ENCODE measurements around the gene FBXW9. TPM values are rescaled to one million over a fixed set of nuclear protein-coding genes. Genes with fewer than 3 reads are reported as not detected.
A peak's percentile ranks its signal among the peaks of the same experiment; 100 is the strongest.
"Not testable (repeated sequence)": the region's sequence is repeated elsewhere in the genome, so short reads cannot be mapped to it uniquely, and the experiment has no call there.

Gene FBXW9
- total and polyA plus RNA-seq, 12 donors = 2.1 to 14.7 (median 9.6) TPM

DNA sequence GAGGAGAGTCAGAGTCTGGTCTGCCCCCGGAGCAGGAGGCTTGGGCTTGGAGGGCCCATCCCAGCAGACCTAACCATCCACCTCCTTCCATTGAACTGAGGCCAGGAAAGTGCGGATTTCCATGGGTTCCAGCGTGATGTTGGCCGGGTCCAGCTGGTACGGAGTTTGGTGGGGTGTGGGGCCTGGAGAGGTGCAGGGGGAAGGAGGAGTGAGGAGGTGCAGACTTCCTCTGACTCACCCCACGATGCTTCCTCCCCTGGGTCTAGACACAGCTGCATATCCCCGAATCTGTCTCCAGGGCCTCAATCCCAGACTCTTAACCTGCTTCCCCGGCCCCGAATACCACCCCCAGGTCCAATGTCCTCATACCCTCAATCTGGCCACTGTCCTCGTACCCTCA is 49.9 kb downstream of the FBXW9 start:
- Histone ChIP-seq H3K4me3 (no peak overlapping the region), H3K9me3 (replicated peaks in 1 of 3) (no peaks in the 10 kb centered on the region), H3K36me3 (replicated peaks in 1 of 2) (peaks cover 0 to 4% of the 10 kb centered on the region in 2 donors), H3K27me3 (no peaks in the 10 kb centered on the region), H3K4me1 (replicated peaks in 1 of 2) (peaks cover 8 to 13% of the 10 kb centered on the region in 2 donors), H3K27ac (no peak overlapping the region)
- intact Hi-C loops (cut with DNase I) = no loop called here
- WGBS, 4 donors = 83 to 91% (median 89%) methylated on average over 9 to 10 of the region's 10 CpGs
- no peak for DNase-seq
- TF ChIP-seq, protein P1, sequence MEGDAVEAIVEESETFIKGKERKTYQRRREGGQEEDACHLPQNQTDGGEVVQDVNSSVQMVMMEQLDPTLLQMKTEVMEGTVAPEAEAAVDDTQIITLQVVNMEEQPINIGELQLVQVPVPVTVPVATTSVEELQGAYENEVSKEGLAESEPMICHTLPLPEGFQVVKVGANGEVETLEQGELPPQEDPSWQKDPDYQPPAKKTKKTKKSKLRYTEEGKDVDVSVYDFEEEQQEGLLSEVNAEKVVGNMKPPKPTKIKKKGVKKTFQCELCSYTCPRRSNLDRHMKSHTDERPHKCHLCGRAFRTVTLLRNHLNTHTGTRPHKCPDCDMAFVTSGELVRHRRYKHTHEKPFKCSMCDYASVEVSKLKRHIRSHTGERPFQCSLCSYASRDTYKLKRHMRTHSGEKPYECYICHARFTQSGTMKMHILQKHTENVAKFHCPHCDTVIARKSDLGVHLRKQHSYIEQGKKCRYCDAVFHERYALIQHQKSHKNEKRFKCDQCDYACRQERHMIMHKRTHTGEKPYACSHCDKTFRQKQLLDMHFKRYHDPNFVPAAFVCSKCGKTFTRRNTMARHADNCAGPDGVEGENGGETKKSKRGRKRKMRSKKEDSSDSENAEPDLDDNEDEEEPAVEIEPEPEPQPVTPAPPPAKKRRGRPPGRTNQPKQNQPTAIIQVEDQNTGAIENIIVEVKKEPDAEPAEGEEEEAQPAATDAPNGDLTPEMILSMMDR (IDR thresholded peaks at IDR 0.05) = no peak
- no peak for TF ChIP-seq POLR2A (IDR thresholded peaks at IDR 0.05)

DNA sequence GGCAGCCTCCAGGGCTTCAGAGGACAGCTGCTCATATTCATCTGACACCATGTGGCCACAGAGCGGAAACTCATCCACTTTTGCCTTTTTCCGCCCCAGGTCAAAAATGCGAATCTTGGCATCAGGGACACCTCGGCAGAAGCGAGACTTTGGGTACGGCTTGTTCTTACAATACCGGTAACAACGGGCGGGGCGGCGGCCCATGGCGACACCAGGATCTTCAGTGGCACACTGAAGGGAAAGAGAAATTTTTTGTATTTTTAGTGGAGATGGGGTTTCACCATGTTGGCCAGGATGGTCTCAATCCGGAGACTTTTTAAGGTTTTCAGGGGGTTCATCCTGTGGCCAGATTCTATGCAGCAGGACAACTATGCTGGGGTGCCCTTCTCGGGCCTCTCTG is 52.7 kb downstream of the FBXW9 start:
- H3K27ac ChIP-seq; H3K4me3 ChIP-seq; H3K27me3 ChIP-seq; DNase-seq; intact Hi-C loops (cut with DNase I); H3K9me3 ChIP-seq (replicated peaks in 1 of 3); H3K36me3 ChIP-seq (replicated peaks in 1 of 2): not testable (repeated sequence)
- peaks cover 8 to 18% of the 10 kb centered on the region in 2 donors for H3K4me1 ChIP-seq (replicated peaks in 1 of 2)
- 93 to 95% (median 95%) methylated on average over 13 to 14 of the region's 14 CpGs for WGBS, 4 donors

DNA sequence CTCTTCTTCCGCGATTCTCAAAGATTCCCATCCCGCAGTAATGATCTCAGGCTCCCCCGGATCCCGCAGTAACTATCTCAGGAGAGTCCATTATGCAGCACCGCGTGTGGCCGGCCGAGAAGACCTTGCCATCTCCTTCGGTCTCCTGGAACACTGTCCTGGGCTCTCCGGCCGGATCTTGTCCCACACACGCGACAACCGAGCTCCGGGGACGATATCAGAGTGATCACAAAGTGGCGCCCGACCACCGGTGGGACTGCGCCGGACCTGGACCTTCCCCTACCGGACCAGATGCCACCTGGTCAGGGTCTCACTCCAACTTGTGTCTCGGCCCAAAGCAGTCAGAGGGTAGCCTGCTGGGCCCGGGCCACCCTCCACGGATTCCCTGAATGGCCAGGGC is 53.9 kb downstream of the FBXW9 start:
- H3K4me1 ChIP-seq (replicated peaks in 1 of 2) = peaks cover 0 to 7% of the 10 kb centered on the region in 2 donors
- no peaks in the 10 kb centered on the region for H3K27me3 ChIP-seq
- DNase-seq = no peak
- intact Hi-C loops (cut with DNase I) = no loop called here
- no peaks in the 10 kb centered on the region for H3K9me3 ChIP-seq (replicated peaks in 1 of 3)
- H3K27ac ChIP-seq = no peak overlapping the region
- WGBS, 4 donors = 86 to 92% (median 91%) methylated on average over 22 to 26 of the region's 26 CpGs
- TF ChIP-seq POLR2A (IDR thresholded peaks at IDR 0.05) = no peak
- TF ChIP-seq, protein P1 (IDR thresholded peaks at IDR 0.05) = no peak
- no peaks in the 10 kb centered on the region for H3K36me3 ChIP-seq (replicated peaks in 1 of 2)
- no peak overlapping the region for H3K4me3 ChIP-seq

DNA sequence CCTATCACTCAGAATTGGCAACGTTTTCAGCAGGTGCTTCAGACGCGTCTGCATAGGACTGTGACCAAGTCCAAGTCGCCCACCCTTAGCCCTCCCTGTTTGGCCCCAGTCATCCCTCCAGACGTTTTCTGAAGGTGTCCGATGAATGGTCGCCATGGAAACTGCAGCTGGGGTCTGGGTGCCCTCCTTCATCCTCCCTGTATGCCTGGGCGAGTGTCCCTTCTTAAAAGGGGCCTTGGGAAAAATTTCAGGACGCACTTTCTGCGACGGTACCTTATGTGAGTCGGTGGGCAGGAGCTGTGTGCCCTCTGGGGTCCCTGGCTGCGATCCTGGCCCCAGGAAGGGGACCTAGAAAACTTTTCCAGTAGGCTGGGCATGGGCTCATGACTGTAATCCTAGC is 55.0 kb downstream of the FBXW9 start:
- TF ChIP-seq POLR2A (IDR thresholded peaks at IDR 0.05) = no peak
- TF ChIP-seq, protein P1 (IDR thresholded peaks at IDR 0.05) = no peak
- 71 to 77% (median 74%) methylated on average over 13 of the region's 13 CpGs for WGBS, 4 donors
- Histone ChIP-seq H3K4me3 (no peak overlapping the region), H3K27me3 (no peaks in the 10 kb centered on the region), H3K36me3 (replicated peaks in 1 of 2) (no peaks in the 10 kb centered on the region), H3K9me3 (replicated peaks in 1 of 3) (no peaks in the 10 kb centered on the region), H3K4me1 (replicated peaks in 1 of 2) (peaks cover 0 to 4% of the 10 kb centered on the region in 2 donors), H3K27ac (no peak overlapping the region)
- intact Hi-C loops (cut with DNase I) = no loop called here
- no peak for DNase-seq

DNA sequence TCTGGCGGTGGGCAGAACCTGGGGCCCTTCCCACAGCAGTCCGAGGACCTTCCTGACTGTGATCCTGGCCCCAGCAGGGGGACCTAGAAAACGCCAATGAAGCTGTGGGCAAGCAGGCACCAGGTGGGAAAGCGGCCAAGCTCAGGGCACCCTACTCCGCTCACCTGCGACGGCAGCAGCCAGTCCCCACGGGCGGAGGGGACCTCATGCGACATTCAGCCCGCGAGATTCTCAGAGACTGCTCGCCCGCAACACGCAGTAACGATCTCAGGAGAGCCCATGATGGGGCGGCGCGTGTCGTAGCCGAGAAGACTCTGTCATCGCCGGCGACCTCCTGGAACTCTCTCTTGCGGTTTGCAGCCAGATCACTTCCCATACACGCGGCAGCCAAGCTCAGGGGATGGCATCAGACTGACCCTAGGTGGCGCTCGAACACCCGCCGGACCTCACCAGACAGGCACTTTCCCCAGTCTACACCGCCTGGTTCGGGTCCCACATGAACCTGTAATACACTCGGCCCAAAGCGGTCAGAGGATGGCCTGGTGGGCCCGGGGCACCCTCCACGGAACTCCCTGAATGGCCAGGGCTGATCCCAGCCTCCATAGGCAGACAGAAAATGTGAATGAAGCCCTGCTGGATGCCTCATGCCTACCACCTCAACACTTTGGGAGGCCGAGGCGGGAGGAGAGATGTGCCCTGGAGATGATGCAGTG is 56.4 kb downstream of the FBXW9 start:
- no peak for TF ChIP-seq POLR2A (IDR thresholded peaks at IDR 0.05)
- TF ChIP-seq, protein P1 (IDR thresholded peaks at IDR 0.05) = peak; percentile 53 to 75 (median 62)

More for the DNA sequence above, 56.4 kb downstream of the FBXW9 start:
- Histone ChIP-seq H3K27ac (no peak overlapping the region), H3K9me3 (replicated peaks in 1 of 3) (no peaks in the 10 kb centered on the region), H3K4me3 (peak overlapping the region in 1 of 4 donors; percentile 5), H3K4me1 (replicated peaks in 1 of 2) (peaks cover 0 to 4% of the 10 kb centered on the region in 2 donors), H3K36me3 (replicated peaks in 1 of 2) (no peaks in the 10 kb centered on the region), H3K27me3 (no peaks in the 10 kb centered on the region)
- peak; percentile 79 to 93 (median 85) for DNase-seq
- intact Hi-C loops (cut with DNase I) = no loop called here
- WGBS, 4 donors = 10 to 70% (median 15%) methylated on average over 2 to 39 of the region's 39 CpGs
